Measurements from ENCODE around the gene B4GALT5.
"Not testable (repeated sequence)": the region's sequence is repeated elsewhere in the genome, so short reads cannot be mapped to it uniquely, and the experiment has no call there.

DNA sequence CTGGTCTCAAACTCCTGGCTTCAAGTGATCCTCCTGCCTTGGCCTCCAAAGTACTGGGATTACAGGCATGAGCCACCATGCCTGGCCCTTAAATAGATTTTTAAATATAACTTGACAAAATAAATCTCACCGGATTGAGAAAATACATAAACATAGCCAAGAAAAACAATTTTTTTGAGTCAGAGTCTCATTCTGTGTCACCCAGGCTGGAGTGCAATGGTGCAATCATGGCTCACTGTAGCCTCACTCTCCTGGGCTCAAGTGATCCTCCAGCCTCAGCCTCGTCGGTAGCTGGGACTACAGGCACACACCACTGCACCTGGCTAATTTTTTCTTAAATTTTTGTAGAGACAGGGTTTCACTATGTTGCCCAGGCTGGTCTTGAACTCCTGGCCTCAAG lies 85.4 kb downstream of the B4GALT5 start:
- TF ChIP-seq, protein P1, sequence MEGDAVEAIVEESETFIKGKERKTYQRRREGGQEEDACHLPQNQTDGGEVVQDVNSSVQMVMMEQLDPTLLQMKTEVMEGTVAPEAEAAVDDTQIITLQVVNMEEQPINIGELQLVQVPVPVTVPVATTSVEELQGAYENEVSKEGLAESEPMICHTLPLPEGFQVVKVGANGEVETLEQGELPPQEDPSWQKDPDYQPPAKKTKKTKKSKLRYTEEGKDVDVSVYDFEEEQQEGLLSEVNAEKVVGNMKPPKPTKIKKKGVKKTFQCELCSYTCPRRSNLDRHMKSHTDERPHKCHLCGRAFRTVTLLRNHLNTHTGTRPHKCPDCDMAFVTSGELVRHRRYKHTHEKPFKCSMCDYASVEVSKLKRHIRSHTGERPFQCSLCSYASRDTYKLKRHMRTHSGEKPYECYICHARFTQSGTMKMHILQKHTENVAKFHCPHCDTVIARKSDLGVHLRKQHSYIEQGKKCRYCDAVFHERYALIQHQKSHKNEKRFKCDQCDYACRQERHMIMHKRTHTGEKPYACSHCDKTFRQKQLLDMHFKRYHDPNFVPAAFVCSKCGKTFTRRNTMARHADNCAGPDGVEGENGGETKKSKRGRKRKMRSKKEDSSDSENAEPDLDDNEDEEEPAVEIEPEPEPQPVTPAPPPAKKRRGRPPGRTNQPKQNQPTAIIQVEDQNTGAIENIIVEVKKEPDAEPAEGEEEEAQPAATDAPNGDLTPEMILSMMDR (IDR thresholded peaks at IDR 0.05), result not testable (repeated sequence)
- not testable (repeated sequence) for TF ChIP-seq POLR2A (IDR thresholded peaks at IDR 0.05)
